Measurements from ENCODE around the gene MT2A. TPM values are rescaled to one million over a fixed set of nuclear protein-coding genes. Genes with fewer than 3 reads are reported as not detected.
A peak's percentile ranks its signal among the peaks of the same experiment; 100 is the strongest.

MT2A gene
- total and polyA plus RNA-seq, 10 of the 15 experiments (the other 5 are each of a cell fraction or from before 2014, with no cell fraction given): 7.3 to 271 (median 53.5) TPM

DNA sequence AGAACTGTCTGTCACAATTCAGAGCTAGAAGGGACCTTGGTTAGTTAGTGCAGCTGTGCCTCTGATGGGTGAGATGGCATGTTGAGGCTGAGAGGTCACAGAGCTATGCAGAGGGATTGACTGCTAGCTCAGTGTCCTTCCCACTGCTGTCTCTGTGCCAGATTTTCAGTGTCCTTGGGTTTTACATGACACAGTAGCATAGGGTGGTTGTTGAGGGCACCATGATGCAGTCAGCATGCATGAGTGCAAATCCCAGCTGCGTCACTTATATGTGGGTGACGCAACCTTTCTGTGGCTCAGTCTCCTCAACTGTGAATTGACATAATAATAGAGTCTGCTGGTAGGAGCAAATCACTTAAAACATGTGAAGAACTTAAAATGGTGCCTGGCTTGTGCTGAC is 32.8 kb downstream of the MT2A start:
- WGBS (ENCODE audit: insufficient coverage, insufficient replicate concordance, low lambda C conversion rate, missing lambda C conversion rate): 91% methylated on average over 2 of the region's 2 CpGs
- TF ChIP-seq, protein P1, sequence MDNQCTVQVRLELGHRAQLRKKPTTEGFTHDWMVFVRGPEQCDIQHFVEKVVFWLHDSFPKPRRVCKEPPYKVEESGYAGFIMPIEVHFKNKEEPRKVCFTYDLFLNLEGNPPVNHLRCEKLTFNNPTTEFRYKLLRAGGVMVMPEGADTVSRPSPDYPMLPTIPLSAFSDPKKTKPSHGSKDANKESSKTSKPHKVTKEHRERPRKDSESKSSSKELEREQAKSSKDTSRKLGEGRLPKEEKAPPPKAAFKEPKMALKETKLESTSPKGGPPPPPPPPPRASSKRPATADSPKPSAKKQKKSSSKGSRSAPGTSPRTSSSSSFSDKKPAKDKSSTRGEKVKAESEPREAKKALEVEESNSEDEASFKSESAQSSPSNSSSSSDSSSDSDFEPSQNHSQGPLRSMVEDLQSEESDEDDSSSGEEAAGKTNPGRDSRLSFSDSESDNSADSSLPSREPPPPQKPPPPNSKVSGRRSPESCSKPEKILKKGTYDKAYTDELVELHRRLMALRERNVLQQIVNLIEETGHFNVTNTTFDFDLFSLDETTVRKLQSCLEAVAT (IDR thresholded peaks at IDR 0.05): no peak
- TF ChIP-seq CHD1 (IDR thresholded peaks at IDR 0.05; ENCODE audit: low read depth, low read length) (no peak), NR2C2 (IDR thresholded peaks at IDR 0.05; ENCODE audit: borderline replicate concordance, control insufficient read depth, insufficient read length, low read depth) (no peak), WRNIP1 (IDR thresholded peaks at IDR 0.05; ENCODE audit: borderline replicate concordance, low read depth, low read length) (no peak), EZH2 (IDR thresholded peaks at IDR 0.05; ENCODE audit: borderline replicate concordance, control insufficient read depth, low read depth, low read length) (no peak), SRF (IDR thresholded peaks at IDR 0.05; ENCODE audit: low read depth in 2 of 2, low read length in 2 of 2) (no peak)
- TF ChIP-seq, protein P2, sequence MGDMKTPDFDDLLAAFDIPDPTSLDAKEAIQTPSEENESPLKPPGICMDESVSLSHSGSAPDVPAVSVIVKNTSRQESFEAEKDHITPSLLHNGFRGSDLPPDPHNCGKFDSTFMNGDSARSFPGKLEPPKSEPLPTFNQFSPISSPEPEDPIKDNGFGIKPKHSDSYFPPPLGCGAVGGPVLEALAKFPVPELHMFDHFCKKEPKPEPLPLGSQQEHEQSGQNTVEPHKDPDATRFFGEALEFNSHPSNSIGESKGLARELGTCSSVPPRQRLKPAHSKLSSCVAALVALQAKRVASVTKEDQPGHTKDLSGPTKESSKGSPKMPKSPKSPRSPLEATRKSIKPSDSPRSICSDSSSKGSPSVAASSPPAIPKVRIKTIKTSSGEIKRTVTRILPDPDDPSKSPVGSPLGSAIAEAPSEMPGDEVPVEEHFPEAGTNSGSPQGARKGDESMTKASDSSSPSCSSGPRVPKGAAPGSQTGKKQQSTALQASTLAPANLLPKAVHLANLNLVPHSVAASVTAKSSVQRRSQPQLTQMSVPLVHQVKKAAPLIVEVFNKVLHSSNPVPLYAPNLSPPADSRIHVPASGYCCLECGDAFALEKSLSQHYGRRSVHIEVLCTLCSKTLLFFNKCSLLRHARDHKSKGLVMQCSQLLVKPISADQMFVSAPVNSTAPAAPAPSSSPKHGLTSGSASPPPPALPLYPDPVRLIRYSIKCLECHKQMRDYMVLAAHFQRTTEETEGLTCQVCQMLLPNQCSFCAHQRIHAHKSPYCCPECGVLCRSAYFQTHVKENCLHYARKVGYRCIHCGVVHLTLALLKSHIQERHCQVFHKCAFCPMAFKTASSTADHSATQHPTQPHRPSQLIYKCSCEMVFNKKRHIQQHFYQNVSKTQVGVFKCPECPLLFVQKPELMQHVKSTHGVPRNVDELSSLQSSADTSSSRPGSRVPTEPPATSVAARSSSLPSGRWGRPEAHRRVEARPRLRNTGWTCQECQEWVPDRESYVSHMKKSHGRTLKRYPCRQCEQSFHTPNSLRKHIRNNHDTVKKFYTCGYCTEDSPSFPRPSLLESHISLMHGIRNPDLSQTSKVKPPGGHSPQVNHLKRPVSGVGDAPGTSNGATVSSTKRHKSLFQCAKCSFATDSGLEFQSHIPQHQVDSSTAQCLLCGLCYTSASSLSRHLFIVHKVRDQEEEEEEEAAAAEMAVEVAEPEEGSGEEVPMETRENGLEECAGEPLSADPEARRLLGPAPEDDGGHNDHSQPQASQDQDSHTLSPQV (IDR thresholded peaks at IDR 0.05): no peak
- TF ChIP-seq, protein P3, sequence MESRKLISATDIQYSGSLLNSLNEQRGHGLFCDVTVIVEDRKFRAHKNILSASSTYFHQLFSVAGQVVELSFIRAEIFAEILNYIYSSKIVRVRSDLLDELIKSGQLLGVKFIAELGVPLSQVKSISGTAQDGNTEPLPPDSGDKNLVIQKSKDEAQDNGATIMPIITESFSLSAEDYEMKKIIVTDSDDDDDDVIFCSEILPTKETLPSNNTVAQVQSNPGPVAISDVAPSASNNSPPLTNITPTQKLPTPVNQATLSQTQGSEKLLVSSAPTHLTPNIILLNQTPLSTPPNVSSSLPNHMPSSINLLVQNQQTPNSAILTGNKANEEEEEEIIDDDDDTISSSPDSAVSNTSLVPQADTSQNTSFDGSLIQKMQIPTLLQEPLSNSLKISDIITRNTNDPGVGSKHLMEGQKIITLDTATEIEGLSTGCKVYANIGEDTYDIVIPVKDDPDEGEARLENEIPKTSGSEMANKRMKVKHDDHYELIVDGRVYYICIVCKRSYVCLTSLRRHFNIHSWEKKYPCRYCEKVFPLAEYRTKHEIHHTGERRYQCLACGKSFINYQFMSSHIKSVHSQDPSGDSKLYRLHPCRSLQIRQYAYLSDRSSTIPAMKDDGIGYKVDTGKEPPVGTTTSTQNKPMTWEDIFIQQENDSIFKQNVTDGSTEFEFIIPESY (IDR thresholded peaks at IDR 0.05): no peak
- TF ChIP-seq, protein P4, sequence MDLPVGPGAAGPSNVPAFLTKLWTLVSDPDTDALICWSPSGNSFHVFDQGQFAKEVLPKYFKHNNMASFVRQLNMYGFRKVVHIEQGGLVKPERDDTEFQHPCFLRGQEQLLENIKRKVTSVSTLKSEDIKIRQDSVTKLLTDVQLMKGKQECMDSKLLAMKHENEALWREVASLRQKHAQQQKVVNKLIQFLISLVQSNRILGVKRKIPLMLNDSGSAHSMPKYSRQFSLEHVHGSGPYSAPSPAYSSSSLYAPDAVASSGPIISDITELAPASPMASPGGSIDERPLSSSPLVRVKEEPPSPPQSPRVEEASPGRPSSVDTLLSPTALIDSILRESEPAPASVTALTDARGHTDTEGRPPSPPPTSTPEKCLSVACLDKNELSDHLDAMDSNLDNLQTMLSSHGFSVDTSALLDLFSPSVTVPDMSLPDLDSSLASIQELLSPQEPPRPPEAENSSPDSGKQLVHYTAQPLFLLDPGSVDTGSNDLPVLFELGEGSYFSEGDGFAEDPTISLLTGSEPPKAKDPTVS (IDR thresholded peaks at IDR 0.05; ENCODE audit: low read depth, low read length): no peak
- H3K9ac ChIP-seq (ENCODE audit: control insufficient read depth, insufficient read depth, low read length): no peak overlapping the region
- H3K79me2 ChIP-seq (ENCODE audit: control insufficient read depth, insufficient read depth, low read length): no peaks in the 10 kb centered on the region
- no peak overlapping the region for H3K27ac ChIP-seq (ENCODE audit: control insufficient read depth, insufficient read depth)
- RAD21 ChIA-PET (ENCODE audit: unreplicated experiment): no interaction called here
- no peaks in the 10 kb centered on the region for H3K4me1 ChIP-seq (ENCODE audit: control insufficient read depth, insufficient read depth, low read length)
- DNase-seq (ENCODE audit: low read depth, low spot score) (no peak), FAIRE-seq (peak; percentile 49), ATAC-seq (no peak)
- POLR2A ChIA-PET: interaction anchor here (1.1 kb wide), 1 partner anchor 391 kb away, joined by 3 read pairs; no protein-coding TSS in a partner anchor
- SMC1A ChIA-PET (ENCODE audit: uncharacterized antibody, unreplicated experiment): interaction anchor here (0.9 kb wide), 1 partner anchor 29 kb away, joined by 3 read pairs; no protein-coding TSS in a partner anchor
- intact Hi-C loops (cut with micrococcal nuclease; ENCODE audit: unreplicated experiment) (no loop called here), in situ Hi-C loops (cut with MboI) (no loop called here)
- no peak overlapping the region for H3K4me2 ChIP-seq (ENCODE audit: control insufficient read depth, insufficient read depth)
- no TSS peak for BruUV-seq (replicated peaks)
- H3K36me3 ChIP-seq (ENCODE audit: control insufficient read depth in 2 of 2, insufficient read depth in 2 of 2, low read length in 1 of 2): no peaks in the 10 kb centered on the region
- H4K20me1 ChIP-seq (ENCODE audit: control insufficient read depth, insufficient read depth): no peaks in the 10 kb centered on the region
- H2AFZ ChIP-seq (ENCODE audit: control insufficient read depth, low read depth, low read length): no peak overlapping the region
- H3K4me3 ChIP-seq: no peak overlapping the region
- CTCF ChIA-PET: interaction anchor here (0.8 to 2.0 kb wide), 3 partner anchors 37 to 61 kb away, joined by 3 to 6 read pairs (median 3); no protein-coding TSS in a partner anchor
- H3K9me3 ChIP-seq (replicated peaks; ENCODE audit: control insufficient read depth, insufficient read depth, low read length): no peaks in the 10 kb centered on the region
- peaks cover 17 to 29% of the 10 kb centered on the region in 2 experiments for H3K27me3 ChIP-seq (replicated peaks in 1 of 2; ENCODE audit: control insufficient read depth in 2 of 2, insufficient read depth in 2 of 2, low read length in 1 of 2)

All from GM12878 (cell line).